ENCODE results near the gene C2CD4A.

Gene C2CD4A

GRCh38 chr15:62068071-62068809 lies 1.5 kb downstream of the C2CD4A start:
- TF ChIP-seq SIN3A (IDR thresholded peaks at IDR 0.05; ENCODE audit: borderline replicate concordance, insufficient read depth, low read length) (no peak), FOXP2 (optimal IDR thresholded peaks at IDR 0.05; ENCODE audit: borderline replicate concordance, extremely low read depth, extremely low read length, insufficient read depth) (no peak), REST (IDR thresholded peaks at IDR 0.05; ENCODE audit: insufficient read depth in 1 of 2, low read depth in 2 of 2, low read length in 2 of 2) (no peak), POLR2AphosphoS5 (IDR thresholded peaks at IDR 0.05; ENCODE audit: low read depth, low read length) (no peak), TAF1 (IDR thresholded peaks at IDR 0.05; ENCODE audit: borderline replicate concordance, insufficient read depth, low read length) (no peak)

DNA sequence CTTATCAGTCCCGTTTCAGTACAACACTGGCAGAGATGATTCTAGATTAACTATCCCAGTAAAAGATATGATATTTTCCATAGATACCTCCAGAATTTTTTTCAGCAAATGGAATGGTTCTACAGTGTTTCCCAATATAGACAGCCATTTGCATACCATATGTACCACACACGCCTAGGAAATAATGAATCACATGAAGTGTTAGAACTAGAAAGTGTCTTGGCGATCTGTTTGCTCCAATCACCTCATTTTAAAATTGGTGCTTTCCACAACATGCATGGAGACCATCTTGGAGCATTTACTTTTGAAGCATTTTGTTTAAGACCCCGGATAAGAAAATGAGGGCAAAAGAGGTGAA lies 2.0 kb downstream of the C2CD4A start:
- TF ChIP-seq FOXP2 (optimal IDR thresholded peaks at IDR 0.05; ENCODE audit: borderline replicate concordance, extremely low read depth, extremely low read length, insufficient read depth) (no peak), SIN3A (IDR thresholded peaks at IDR 0.05; ENCODE audit: borderline replicate concordance, insufficient read depth, low read length) (no peak), REST (IDR thresholded peaks at IDR 0.05; ENCODE audit: insufficient read depth in 1 of 2, low read depth in 2 of 2, low read length in 2 of 2) (no peak), POLR2AphosphoS5 (IDR thresholded peaks at IDR 0.05; ENCODE audit: low read depth, low read length) (no peak), TAF1 (IDR thresholded peaks at IDR 0.05; ENCODE audit: borderline replicate concordance, insufficient read depth, low read length) (no peak)

DNA sequence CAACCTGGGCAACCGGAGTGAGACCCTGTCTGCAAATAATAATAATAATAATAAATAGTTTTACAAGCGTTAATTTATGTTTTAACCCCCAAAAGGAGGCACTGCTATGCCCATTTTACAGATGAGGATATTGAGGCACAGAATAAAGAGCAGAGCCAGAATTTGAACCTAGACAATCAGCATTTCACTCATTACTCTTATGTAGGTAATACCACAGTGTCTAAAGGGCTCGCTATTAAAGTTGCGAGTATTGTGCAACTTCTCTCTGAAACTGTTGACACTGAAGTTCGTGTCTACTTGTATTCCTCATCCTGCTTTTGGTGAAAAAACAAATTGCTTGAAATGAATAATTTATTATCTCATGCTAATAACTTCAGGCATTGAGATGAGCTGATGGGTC lies 2.8 kb downstream of the C2CD4A start:
- TF ChIP-seq FOXP2 (optimal IDR thresholded peaks at IDR 0.05; ENCODE audit: borderline replicate concordance, extremely low read depth, extremely low read length, insufficient read depth) (no peak), POLR2AphosphoS5 (IDR thresholded peaks at IDR 0.05; ENCODE audit: low read depth, low read length) (no peak), REST (IDR thresholded peaks at IDR 0.05; ENCODE audit: insufficient read depth in 1 of 2, low read depth in 2 of 2, low read length in 2 of 2) (no peak), SIN3A (IDR thresholded peaks at IDR 0.05; ENCODE audit: borderline replicate concordance, insufficient read depth, low read length) (no peak), TAF1 (IDR thresholded peaks at IDR 0.05; ENCODE audit: borderline replicate concordance, insufficient read depth, low read length) (no peak)

- TF ChIP-seq REST (IDR thresholded peaks at IDR 0.05; ENCODE audit: insufficient read depth in 1 of 2, low read depth in 2 of 2, low read length in 2 of 2) (no peak), SIN3A (IDR thresholded peaks at IDR 0.05; ENCODE audit: borderline replicate concordance, insufficient read depth, low read length) (no peak), FOXP2 (optimal IDR thresholded peaks at IDR 0.05; ENCODE audit: borderline replicate concordance, extremely low read depth, extremely low read length, insufficient read depth) (no peak)
Measured at GRCh38 chr15:62071711-62072308, 5.0 kb downstream of the C2CD4A start.
